GM10248 (cell line): ENCODE measurements around the gene ZNF740.

Experiments
- CTCF ChIA-PET: fragments of 300-600 bp; sonication (Branson Sonifier 250); formaldehyde crosslinking; extraction: SDS; loops from one replicate; lab custom pipeline; 2021; ENCODE audit warnings: antibody characterized with exemption; lab: Yijun Ruan, JAX
- POLR2A ChIA-PET: fragments of 350-650 bp; sonication (Branson Sonifier 250); formaldehyde crosslinking; extraction: SDS; loops from one replicate; lab custom pipeline; 2020; ENCODE audit warnings: antibody characterized with exemption; lab: Yijun Ruan, JAX
- DNase-seq: peaks from one replicate; pipeline ENCODE4 v3.0.0; 2012; ENCODE audit errors: extremely low spot score
- TF ChIP-seq, protein P1 (sequence below): IDR thresholded peaks from 2 replicates; pipeline ENCODE4 v1.5.1; 2012; ENCODE audit warnings: mild to moderate bottlenecking, low read depth; ENCODE audit errors: extremely low read depth, missing control alignments, control extremely low read depth

The ZNF740 gene

DNA sequence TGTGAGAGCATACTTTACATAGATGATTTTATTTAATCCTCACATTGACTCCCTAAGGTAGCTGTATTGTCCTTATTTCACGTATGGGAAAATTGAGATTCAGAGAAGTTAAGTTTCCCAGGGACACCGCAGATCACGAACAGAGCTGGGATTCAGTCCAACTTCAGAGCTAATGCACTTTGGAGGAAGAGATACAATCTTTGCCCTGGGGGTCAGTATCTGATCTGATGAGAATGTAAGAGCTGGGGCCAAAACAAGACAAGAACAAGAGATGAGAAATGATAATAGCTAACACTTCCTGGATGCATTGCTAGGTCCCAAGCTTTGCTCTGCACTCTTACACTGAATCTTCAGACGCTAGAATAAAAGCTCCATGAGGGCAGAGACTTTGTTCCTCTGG, 6.2 kb downstream of the ZNF740 start:
- CTCF ChIA-PET, result interaction anchor here (1.0 to 3.0 kb wide), 12 partner anchors 9 to 138 kb away, joined by 3 to 22 read pairs (median 6); partner anchors contain the start of gene AAAS
- TF ChIP-seq, protein P1, sequence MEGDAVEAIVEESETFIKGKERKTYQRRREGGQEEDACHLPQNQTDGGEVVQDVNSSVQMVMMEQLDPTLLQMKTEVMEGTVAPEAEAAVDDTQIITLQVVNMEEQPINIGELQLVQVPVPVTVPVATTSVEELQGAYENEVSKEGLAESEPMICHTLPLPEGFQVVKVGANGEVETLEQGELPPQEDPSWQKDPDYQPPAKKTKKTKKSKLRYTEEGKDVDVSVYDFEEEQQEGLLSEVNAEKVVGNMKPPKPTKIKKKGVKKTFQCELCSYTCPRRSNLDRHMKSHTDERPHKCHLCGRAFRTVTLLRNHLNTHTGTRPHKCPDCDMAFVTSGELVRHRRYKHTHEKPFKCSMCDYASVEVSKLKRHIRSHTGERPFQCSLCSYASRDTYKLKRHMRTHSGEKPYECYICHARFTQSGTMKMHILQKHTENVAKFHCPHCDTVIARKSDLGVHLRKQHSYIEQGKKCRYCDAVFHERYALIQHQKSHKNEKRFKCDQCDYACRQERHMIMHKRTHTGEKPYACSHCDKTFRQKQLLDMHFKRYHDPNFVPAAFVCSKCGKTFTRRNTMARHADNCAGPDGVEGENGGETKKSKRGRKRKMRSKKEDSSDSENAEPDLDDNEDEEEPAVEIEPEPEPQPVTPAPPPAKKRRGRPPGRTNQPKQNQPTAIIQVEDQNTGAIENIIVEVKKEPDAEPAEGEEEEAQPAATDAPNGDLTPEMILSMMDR, result no peak
- POLR2A ChIA-PET, result no interaction called here
- no peak for DNase-seq

DNA sequence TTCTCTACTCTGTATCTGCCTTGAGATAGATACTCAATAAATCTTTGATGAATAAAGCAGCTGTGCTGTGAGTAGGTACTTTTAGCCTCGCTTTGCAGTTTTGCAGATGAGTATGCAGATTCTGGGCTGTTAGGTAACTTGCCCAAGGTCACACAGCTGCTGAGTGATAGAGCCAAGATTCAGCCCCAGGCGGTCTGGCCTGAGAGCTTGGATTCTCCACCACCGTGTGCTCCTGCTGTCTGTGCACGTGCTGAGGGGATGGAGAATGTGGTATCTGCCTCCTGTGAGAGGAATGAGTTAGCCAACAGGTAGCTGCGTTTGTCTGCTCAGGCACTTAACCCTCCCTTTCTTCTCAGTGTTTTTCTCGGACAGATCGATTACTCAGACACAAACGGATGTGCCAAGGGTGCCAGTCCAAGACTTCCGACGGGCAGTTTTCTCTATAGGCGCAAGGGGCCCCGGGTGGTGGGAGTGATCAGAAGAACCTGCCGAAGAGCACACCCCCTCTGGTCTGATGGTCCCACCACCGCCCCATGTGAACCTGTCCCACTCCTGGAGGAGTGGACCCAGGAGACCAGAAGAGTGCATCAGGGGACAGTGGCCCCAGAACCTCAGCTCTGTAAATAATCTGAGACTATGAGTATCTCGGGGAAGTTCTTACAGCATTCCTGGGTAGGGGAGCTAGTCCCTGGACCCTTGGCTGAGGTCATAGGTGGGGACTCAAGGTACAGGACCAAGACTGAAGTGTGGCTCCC, 6.8 kb downstream of the ZNF740 start:
- ChIA-PET POLR2A (interaction anchor here (1.0 kb wide), 1 partner anchor 11 kb away, joined by 3 read pairs; no protein-coding TSS in a partner anchor), CTCF (interaction anchor here (1.0 to 3.0 kb wide), 13 partner anchors 8 to 138 kb away, joined by 3 to 22 read pairs (median 5); partner anchors contain the start of gene AAAS)
- no peak for DNase-seq
- TF ChIP-seq, protein P1, result no peak

DNA sequence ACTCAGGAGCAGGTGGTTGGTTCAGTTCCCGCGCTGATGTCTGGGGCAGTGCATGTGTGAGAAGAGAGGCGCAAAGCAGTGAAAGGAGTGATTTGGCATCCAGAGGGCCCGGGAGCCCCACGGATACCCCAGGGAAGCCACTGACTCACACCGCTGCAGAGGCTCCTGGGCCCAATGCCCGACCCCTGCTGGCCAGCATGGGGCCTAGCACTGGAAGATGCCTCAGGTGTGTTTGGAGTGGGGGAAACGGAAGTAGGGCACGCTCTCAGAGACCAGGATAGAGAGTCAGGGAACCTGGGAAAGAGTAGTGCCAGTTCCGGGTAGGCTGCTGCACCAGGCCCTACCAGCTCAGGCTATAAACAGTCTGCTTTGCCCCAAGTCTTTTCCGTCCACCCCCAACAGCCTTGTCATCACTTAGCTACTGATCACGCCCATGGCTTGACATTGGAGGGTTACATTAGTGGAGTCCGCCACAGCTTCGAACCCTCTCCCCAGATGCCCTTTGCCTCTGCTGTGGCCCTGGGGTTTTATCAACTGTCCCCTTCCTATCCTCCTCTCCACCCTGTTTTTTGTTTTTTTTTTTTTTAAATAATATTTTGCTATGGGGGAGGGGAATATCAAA, 9.7 kb downstream of the ZNF740 start:
- DNase-seq, result peak; percentile 61
- TF ChIP-seq, protein P1, result peak; percentile 76
- CTCF ChIA-PET, result interaction anchor here (0.6 to 4.5 kb wide), 12 partner anchors 8 to 131 kb away, joined by 3 to 36 read pairs (median 4); partner anchors contain the start of genes AAAS, CSAD, ITGB7 and ZNF740
- POLR2A ChIA-PET, result interaction anchor here (0.7 kb wide), 1 partner anchor 124 kb away, joined by 3 read pairs; no protein-coding TSS in a partner anchor

DNA sequence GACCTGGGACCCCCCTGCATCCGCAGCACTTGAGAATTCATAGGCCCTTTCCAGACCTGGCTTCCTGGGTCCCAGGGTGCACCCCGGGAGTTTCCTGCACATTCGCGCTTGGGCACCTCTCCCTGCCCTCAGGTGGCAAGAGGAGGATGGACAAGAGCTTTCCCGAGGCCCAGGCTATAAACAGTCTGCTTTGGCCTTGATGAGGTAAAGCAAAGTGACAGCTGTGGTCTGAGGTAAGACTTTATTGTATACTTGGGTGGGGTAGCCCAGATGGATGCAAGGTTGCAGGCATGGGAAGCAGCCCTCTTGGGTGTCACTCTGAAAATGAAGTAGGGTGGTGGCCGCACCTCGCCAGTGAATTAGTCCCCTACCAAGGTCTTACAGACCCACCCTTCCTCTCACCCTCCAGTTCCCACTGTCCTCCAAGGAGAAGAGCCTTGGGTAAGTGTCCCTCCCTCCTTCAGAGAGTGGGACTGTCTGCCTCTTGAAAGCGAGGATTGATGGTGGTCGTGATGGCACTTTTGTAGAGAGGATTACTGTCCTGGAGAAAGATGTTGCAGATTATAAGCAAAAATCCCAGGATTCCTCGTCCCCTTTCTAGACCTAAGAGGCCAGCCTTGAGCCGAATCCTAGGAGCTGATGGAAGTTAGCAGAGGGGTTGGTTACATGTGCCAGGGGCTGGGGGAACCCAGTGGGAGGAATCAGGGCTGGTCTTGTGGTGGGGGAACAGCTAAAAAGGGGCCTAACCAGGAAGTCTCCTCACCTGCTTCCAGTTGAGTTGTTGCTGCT, 10.8 kb downstream of the ZNF740 start:
- DNase-seq, result no peak
- ChIA-PET CTCF (interaction anchor here (0.9 to 4.5 kb wide), 5 partner anchors 7 to 130 kb away, joined by 3 to 36 read pairs (median 5); partner anchors contain the start of genes AAAS, CSAD and ZNF740), POLR2A (no interaction called here)
- TF ChIP-seq, protein P1, result no peak

DNA sequence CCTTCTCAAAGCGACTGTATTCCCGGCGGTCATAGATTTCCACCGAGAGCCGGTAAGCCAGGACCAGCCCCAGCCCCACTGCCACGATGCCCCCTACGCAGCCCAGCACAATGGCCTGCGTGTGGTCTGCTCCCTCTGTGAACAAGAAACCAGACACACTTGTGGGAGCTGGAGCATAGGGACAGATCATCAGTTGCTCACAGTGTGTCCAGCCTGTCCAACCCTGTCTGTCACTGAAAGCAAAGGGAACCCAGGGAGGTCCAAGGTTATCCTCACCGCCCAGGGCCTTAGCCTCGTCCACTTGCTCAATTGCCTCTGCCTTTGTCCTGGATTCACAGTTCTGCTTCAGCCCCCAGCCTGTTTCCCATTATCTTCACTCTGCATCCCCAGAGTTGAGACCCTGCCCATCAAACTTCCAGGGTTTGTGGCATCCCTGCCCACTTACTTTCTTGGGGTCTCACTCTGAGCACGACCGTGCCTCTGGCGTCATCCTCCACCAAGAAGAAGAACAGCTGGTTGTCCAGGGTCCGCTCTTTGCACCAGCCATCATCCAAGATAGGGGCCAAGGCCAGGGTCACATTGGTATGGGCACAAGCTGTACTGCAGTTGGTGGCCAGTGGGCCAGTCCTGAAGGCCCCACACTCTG, 11.5 kb downstream of the ZNF740 start:
- no peak for DNase-seq
- TF ChIP-seq, protein P1, result no peak
- ChIA-PET CTCF (interaction anchor here (0.8 to 4.5 kb wide), 4 partner anchors 18 to 129 kb away, joined by 3 to 36 read pairs (median 5); partner anchors contain the start of gene AAAS), POLR2A (no interaction called here)
